Measurements from ENCODE around the gene LHPP.

LHPP gene

DNA sequence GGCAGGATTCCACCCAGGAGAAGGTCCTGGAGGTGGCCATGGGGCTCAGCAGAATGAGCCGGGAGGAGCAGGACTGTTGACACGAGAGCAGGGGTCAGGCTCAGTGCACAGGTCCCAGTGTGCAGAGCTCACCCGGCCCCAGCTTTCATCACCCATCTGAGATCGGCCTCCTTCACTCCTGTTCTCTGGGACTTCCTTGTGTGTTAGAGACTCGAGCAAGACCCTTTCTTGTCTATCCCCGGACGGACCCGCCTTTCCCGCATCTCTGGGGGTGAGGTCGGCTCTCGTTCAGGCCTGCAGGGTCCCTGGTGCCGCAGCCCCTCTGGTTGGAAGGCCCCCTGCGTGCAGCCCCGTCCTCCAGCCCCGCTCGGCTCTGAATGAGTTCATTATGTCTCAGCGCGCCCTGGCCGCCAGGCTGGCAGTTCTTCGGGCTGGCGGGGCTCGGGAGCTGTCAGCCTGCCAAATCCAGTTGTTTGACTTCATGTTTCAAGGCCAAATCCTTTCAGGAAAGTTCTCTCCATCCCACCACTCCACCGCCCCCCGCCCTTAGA is 127.9 kb downstream of the LHPP start (continued):
- TF ChIP-seq, protein P1, sequence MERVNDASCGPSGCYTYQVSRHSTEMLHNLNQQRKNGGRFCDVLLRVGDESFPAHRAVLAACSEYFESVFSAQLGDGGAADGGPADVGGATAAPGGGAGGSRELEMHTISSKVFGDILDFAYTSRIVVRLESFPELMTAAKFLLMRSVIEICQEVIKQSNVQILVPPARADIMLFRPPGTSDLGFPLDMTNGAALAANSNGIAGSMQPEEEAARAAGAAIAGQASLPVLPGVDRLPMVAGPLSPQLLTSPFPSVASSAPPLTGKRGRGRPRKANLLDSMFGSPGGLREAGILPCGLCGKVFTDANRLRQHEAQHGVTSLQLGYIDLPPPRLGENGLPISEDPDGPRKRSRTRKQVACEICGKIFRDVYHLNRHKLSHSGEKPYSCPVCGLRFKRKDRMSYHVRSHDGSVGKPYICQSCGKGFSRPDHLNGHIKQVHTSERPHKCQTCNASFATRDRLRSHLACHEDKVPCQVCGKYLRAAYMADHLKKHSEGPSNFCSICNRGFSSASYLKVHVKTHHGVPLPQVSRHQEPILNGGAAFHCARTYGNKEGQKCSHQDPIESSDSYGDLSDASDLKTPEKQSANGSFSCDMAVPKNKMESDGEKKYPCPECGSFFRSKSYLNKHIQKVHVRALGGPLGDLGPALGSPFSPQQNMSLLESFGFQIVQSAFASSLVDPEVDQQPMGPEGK (CRISPR knock-in tag; IDR thresholded peaks at IDR 0.05; ENCODE audit: borderline replicate concordance) = no peak
- no peak for TF ChIP-seq BACH2 (CRISPR knock-in tag; IDR thresholded peaks at IDR 0.05; ENCODE audit: borderline replicate concordance)
- TF ChIP-seq, protein P2, sequence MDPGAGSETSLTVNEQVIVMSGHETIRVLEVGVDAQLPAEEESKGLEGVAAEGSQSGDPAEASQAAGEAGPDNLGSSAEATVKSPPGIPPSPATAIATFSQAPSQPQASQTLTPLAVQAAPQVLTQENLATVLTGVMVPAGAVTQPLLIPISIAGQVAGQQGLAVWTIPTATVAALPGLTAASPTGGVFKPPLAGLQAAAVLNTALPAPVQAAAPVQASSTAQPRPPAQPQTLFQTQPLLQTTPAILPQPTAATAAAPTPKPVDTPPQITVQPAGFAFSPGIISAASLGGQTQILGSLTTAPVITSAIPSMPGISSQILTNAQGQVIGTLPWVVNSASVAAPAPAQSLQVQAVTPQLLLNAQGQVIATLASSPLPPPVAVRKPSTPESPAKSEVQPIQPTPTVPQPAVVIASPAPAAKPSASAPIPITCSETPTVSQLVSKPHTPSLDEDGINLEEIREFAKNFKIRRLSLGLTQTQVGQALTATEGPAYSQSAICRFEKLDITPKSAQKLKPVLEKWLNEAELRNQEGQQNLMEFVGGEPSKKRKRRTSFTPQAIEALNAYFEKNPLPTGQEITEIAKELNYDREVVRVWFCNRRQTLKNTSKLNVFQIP (CRISPR knock-in tag; IDR thresholded peaks at IDR 0.05; ENCODE audit: borderline replicate concordance, low read depth) = no peak

DNA sequence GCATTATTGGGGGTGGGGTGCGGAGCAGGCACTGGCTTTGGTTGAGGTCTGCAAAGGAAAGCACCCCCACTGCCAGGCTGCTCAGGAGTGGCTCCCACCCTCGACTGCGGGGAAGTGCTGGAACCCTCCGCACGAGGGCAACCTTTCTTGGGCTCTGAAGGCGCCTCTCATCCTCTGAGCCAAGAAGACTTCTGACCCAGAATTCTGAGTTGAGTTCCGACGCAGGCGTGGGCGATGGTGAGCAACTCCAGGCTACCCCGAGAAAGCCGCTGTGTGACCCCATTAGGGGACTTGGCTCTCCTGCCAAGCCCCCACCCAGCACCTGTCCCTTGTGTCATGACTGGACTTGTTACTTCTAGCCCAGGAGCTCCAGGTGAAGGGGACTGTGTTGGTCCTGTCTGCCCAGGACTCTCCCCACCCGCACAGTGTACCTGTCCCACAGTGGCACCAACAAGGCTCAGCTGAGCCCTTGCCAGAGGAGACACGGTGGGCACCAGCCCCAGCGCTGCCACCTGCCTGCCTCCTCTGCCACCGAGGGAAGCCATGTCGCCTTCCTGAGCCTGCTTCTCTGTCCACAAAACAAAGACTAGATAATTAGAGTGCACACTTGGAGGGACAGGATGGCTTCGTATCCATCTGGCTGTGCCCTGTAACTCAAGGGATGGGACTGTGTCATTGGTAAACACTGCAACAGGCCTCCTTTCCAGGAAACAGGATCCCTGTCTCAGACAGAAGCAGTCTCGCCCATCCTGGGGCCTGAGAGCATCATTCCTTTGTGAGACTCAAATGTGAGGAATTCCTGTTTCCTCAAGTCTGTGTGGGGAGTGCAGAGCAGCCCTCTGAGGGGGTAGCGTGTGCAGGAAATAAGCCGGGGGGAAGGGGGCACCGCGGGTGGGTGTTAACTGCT is 128.8 kb downstream of the LHPP start:
- no peak for ATAC-seq
- TF ChIP-seq RARB (CRISPR knock-in tag; IDR thresholded peaks at IDR 0.05) (no peak), ZNF565 (CRISPR knock-in tag; conservative IDR thresholded peaks at IDR 0.05; ENCODE audit: low read depth) (no peak), ZFP30 (CRISPR knock-in tag; IDR thresholded peaks at IDR 0.05) (no peak), ZC3H10 (CRISPR knock-in tag; IDR thresholded peaks at IDR 0.05) (no peak), TOX (CRISPR knock-in tag; IDR thresholded peaks at IDR 0.05; ENCODE audit: borderline replicate concordance) (no peak), ARNTL (CRISPR knock-in tag; IDR thresholded peaks at IDR 0.05; ENCODE audit: borderline replicate concordance, low read depth) (no peak), SNAI2 (CRISPR knock-in tag; IDR thresholded peaks at IDR 0.05) (no peak)
- TF ChIP-seq, protein P1 (CRISPR knock-in tag; IDR thresholded peaks at IDR 0.05; ENCODE audit: borderline replicate concordance) = no peak
- TF ChIP-seq, protein P2 (CRISPR knock-in tag; IDR thresholded peaks at IDR 0.05; ENCODE audit: borderline replicate concordance, low read depth) = no peak
- TF ChIP-seq, protein P3, sequence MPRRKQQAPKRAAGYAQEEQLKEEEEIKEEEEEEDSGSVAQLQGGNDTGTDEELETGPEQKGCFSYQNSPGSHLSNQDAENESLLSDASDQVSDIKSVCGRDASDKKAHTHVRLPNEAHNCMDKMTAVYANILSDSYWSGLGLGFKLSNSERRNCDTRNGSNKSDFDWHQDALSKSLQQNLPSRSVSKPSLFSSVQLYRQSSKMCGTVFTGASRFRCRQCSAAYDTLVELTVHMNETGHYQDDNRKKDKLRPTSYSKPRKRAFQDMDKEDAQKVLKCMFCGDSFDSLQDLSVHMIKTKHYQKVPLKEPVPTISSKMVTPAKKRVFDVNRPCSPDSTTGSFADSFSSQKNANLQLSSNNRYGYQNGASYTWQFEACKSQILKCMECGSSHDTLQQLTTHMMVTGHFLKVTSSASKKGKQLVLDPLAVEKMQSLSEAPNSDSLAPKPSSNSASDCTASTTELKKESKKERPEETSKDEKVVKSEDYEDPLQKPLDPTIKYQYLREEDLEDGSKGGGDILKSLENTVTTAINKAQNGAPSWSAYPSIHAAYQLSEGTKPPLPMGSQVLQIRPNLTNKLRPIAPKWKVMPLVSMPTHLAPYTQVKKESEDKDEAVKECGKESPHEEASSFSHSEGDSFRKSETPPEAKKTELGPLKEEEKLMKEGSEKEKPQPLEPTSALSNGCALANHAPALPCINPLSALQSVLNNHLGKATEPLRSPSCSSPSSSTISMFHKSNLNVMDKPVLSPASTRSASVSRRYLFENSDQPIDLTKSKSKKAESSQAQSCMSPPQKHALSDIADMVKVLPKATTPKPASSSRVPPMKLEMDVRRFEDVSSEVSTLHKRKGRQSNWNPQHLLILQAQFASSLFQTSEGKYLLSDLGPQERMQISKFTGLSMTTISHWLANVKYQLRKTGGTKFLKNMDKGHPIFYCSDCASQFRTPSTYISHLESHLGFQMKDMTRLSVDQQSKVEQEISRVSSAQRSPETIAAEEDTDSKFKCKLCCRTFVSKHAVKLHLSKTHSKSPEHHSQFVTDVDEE (CRISPR knock-in tag; IDR thresholded peaks at IDR 0.05) = no peak

DNA sequence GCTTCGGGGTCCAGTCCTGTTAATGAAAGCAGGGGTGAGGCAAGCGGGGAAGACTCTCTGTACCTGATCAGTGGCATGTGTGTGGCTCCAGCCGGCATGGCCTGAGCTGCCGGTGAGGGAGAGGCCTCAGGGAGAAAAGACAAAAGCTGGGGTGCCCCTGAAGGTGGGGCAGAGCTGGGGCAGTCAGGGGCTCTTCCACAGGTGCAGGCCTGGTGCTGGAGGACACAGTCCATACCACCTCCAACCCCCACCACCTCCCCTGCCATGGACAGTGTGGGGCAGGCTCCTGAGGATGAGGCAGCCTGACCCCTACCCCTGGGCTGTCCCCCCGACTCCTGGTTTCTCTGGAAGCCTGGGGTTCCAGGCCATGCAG is 129.5 kb downstream of the LHPP start:
- TF ChIP-seq ZNF565 (CRISPR knock-in tag; conservative IDR thresholded peaks at IDR 0.05; ENCODE audit: low read depth) (no peak), ZC3H10 (CRISPR knock-in tag; IDR thresholded peaks at IDR 0.05) (no peak), RARB (CRISPR knock-in tag; IDR thresholded peaks at IDR 0.05) (no peak), GLIS3 (CRISPR knock-in tag; IDR thresholded peaks at IDR 0.05) (no peak), TCF4 (CRISPR knock-in tag; IDR thresholded peaks at IDR 0.05; ENCODE audit: borderline replicate concordance) (no peak), ZFP30 (CRISPR knock-in tag; IDR thresholded peaks at IDR 0.05) (no peak), ZNF70 (CRISPR knock-in tag; IDR thresholded peaks at IDR 0.05) (no peak), CSDC2 (CRISPR knock-in tag; IDR thresholded peaks at IDR 0.05) (no peak), ZNF8 (CRISPR knock-in tag; IDR thresholded peaks at IDR 0.05) (no peak)
- TF ChIP-seq, protein P4, sequence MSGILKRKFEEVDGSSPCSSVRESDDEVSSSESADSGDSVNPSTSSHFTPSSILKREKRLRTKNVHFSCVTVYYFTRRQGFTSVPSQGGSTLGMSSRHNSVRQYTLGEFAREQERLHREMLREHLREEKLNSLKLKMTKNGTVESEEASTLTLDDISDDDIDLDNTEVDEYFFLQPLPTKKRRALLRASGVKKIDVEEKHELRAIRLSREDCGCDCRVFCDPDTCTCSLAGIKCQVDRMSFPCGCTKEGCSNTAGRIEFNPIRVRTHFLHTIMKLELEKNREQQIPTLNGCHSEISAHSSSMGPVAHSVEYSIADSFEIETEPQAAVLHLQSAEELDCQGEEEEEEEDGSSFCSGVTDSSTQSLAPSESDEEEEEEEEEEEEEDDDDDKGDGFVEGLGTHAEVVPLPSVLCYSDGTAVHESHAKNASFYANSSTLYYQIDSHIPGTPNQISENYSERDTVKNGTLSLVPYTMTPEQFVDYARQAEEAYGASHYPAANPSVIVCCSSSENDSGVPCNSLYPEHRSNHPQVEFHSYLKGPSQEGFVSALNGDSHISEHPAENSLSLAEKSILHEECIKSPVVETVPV (CRISPR knock-in tag; IDR thresholded peaks at IDR 0.05) = no peak
- TF ChIP-seq, protein P5, sequence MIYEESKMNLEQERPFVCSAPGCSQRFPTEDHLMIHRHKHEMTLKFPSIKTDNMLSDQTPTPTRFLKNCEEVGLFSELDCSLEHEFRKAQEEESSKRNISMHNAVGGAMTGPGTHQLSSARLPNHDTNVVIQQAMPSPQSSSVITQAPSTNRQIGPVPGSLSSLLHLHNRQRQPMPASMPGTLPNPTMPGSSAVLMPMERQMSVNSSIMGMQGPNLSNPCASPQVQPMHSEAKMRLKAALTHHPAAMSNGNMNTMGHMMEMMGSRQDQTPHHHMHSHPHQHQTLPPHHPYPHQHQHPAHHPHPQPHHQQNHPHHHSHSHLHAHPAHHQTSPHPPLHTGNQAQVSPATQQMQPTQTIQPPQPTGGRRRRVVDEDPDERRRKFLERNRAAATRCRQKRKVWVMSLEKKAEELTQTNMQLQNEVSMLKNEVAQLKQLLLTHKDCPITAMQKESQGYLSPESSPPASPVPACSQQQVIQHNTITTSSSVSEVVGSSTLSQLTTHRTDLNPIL (CRISPR knock-in tag; IDR thresholded peaks at IDR 0.05; ENCODE audit: low read depth) = no peak
- no peak for ATAC-seq

Measured in SK-N-SH treated with all-trans-retinoic acid at 6 μM for 48 hours (cell line).